ENCODE data around the gene UQCRH. TPM values are rescaled to one million over a fixed set of nuclear protein-coding genes. Genes with fewer than 3 reads are reported as not detected.

The UQCRH gene
- total RNA-seq, 1 donor from 2014 or later, result 221 TPM

- no peaks in the 10 kb centered on the region for H3K27me3 Mint-ChIP-seq
- no peak overlapping the region for H3K27ac Mint-ChIP-seq
- TF ChIP-seq CTCF (IDR thresholded peaks at IDR 0.05; ENCODE audit: unreplicated experiment), result no peak
- H3K4me1 Mint-ChIP-seq (ENCODE audit: low read depth), result peaks cover 4% of the 10 kb centered on the region
- H3K4me3 Mint-ChIP-seq (ENCODE audit: low read depth), result no peak overlapping the region
- H3K9me3 Mint-ChIP-seq (ENCODE audit: low read depth), result no peaks in the 10 kb centered on the region
- DNase-seq (ENCODE audit: low spot score, unreplicated experiment), result no peak
- peaks cover 29% of the 10 kb centered on the region for H3K36me3 Mint-ChIP-seq (ENCODE audit: insufficient read depth)
These were observed 23.4 kb upstream of the UQCRH start for GRCh38 chr1:46280092-46280491.

GRCh38 chr1:46281021-46281420 is 22.5 kb upstream of the UQCRH start:
- H3K9me3 Mint-ChIP-seq (ENCODE audit: low read depth), result no peaks in the 10 kb centered on the region
- H3K4me3 Mint-ChIP-seq (ENCODE audit: low read depth), result no peak overlapping the region
- peaks cover 22% of the 10 kb centered on the region for H3K36me3 Mint-ChIP-seq (ENCODE audit: insufficient read depth)
- DNase-seq (ENCODE audit: low spot score, unreplicated experiment), result no peak
- no peak for TF ChIP-seq CTCF (IDR thresholded peaks at IDR 0.05; ENCODE audit: unreplicated experiment)
- H3K27me3 Mint-ChIP-seq, result no peaks in the 10 kb centered on the region
- peaks cover 5% of the 10 kb centered on the region for H3K4me1 Mint-ChIP-seq (ENCODE audit: low read depth)
- no peak overlapping the region for H3K27ac Mint-ChIP-seq

- Mint-ChIP-seq H3K4me1 (ENCODE audit: low read depth) (peaks cover 5% of the 10 kb centered on the region), H3K36me3 (ENCODE audit: insufficient read depth) (peaks cover 19% of the 10 kb centered on the region), H3K27me3 (no peaks in the 10 kb centered on the region), H3K4me3 (ENCODE audit: low read depth) (no peak overlapping the region), H3K9me3 (ENCODE audit: low read depth) (no peaks in the 10 kb centered on the region), H3K27ac (peak overlapping the region; percentile 46)
- no peak for TF ChIP-seq CTCF (IDR thresholded peaks at IDR 0.05; ENCODE audit: unreplicated experiment)
- DNase-seq (ENCODE audit: low spot score, unreplicated experiment), result no peak
These were observed 19.4 kb upstream of the UQCRH start for GRCh38 chr1:46284058-46284457.

- no peak overlapping the region for H3K27ac Mint-ChIP-seq
- TF ChIP-seq CTCF (IDR thresholded peaks at IDR 0.05; ENCODE audit: unreplicated experiment), result no peak
- H3K36me3 Mint-ChIP-seq (ENCODE audit: insufficient read depth), result peaks cover 25% of the 10 kb centered on the region
These were observed 18.6 kb upstream of the UQCRH start for GRCh38 chr1:46284597-46285564.

GRCh38 chr1:46285730-46286477 is 17.6 kb upstream of the UQCRH start:
- Mint-ChIP-seq H3K4me1 (ENCODE audit: low read depth) (peaks cover 5% of the 10 kb centered on the region), H3K27me3 (no peaks in the 10 kb centered on the region), H3K4me3 (ENCODE audit: low read depth) (no peak overlapping the region), H3K36me3 (ENCODE audit: insufficient read depth) (peaks cover 27% of the 10 kb centered on the region), H3K9me3 (ENCODE audit: low read depth) (no peaks in the 10 kb centered on the region), H3K27ac (no peak overlapping the region)
- no peak for TF ChIP-seq CTCF (IDR thresholded peaks at IDR 0.05; ENCODE audit: unreplicated experiment)
- no peak for DNase-seq (ENCODE audit: low spot score, unreplicated experiment)

More at GRCh38 chr1:46284597-46285564, 18.6 kb upstream of the UQCRH start:
- no peak overlapping the region for H3K4me3 Mint-ChIP-seq (ENCODE audit: low read depth)
- no peak for DNase-seq (ENCODE audit: low spot score, unreplicated experiment)
- no peaks in the 10 kb centered on the region for H3K9me3 Mint-ChIP-seq (ENCODE audit: low read depth)
- H3K4me1 Mint-ChIP-seq (ENCODE audit: low read depth), result peaks cover 5% of the 10 kb centered on the region
- H3K27me3 Mint-ChIP-seq, result no peaks in the 10 kb centered on the region

Data from progenitor cell of endocrine pancreas (in vitro differentiated cells).